Caco-2 (cell line): ENCODE measurements around the gene SUPT3H. TPM values are rescaled to one million over a fixed set of nuclear protein-coding genes. Genes with fewer than 3 reads are reported as not detected.

Experiments used
- BruUV-seq: library from RNA; stranded (reverse); fragments of 400-500 nt; replicated peaks from 2 replicates; lab custom pipeline; 2021; lab: Mats Ljungman, UMichigan
- CTCF ChIA-PET: fragments of 300-600 bp; sonication (Branson Sonifier 250); formaldehyde crosslinking; loops from one replicate; lab custom pipeline; 2022; ENCODE audit warnings: antibody characterized with exemption; lab: Charles Lee
- POLR2A ChIA-PET: fragments of 300-600 bp; sonication (Branson Sonifier 250); formaldehyde crosslinking; loops from one replicate; lab custom pipeline; 2022; ENCODE audit warnings: antibody characterized with exemption; lab: Charles Lee
- DNase-seq, 2 experiments: peaks; one replicate each; pipeline versions ENCODE4 v3.0.0 to v3.0.0-alpha.2; 2020 to 2022
- H3K27me3 ChIP-seq: replicated peaks from 2 replicates; pipeline ENCODE4 v1.6.0; 2011; ENCODE audit warnings: low read length; ENCODE audit not compliant: control insufficient read depth, insufficient read depth
- H3K36me3 ChIP-seq: 2 replicates; pipeline ENCODE4 v1.5.1; 2011; ENCODE audit warnings: low read length; ENCODE audit not compliant: control insufficient read depth, insufficient read depth
- H3K4me1 ChIP-seq: fragments of 250-450 bp; sonication (Bioruptor Pico); 2 replicates; pipeline ENCODE4 v1.5.1; 2020; ENCODE audit warnings: mild to moderate bottlenecking
- H3K4me3 ChIP-seq: 2 replicates; pipeline ENCODE4 v1.5.1; 2011; ENCODE audit warnings: low read depth, mild to moderate bottlenecking, control low read depth, low read length
- H3K9me3 ChIP-seq: fragments of 250-450 bp; sonication (Bioruptor Pico); 2 replicates; pipeline ENCODE4 v1.5.1; 2020; ENCODE audit warnings: mild to moderate bottlenecking, moderate library complexity
- H3K27ac Mint-ChIP-seq: one replicate; pipeline ENCODE4 v1.8.0; 2022; ENCODE audit warnings: mixed read lengths; ENCODE audit not compliant: unreplicated experiment
- H3K27me3 Mint-ChIP-seq: one replicate; pipeline ENCODE4 v1.8.0; 2022; ENCODE audit warnings: mixed read lengths; ENCODE audit not compliant: insufficient read depth, unreplicated experiment
- H3K36me3 Mint-ChIP-seq: one replicate; pipeline ENCODE4 v1.8.0; 2022; ENCODE audit warnings: mild to moderate bottlenecking, mixed read lengths; ENCODE audit not compliant: insufficient read depth, unreplicated experiment
- H3K4me1 Mint-ChIP-seq: one replicate; pipeline ENCODE4 v1.8.0; 2022; ENCODE audit warnings: low read depth, mixed read lengths; ENCODE audit not compliant: unreplicated experiment
- H3K4me3 Mint-ChIP-seq: one replicate; pipeline ENCODE4 v1.8.0; 2022; ENCODE audit warnings: mild to moderate bottlenecking, moderate library complexity, mixed read lengths; ENCODE audit not compliant: unreplicated experiment
- H3K9me3 Mint-ChIP-seq: one replicate; pipeline ENCODE4 v1.8.0; 2022; ENCODE audit warnings: mixed read lengths; ENCODE audit not compliant: unreplicated experiment
- CTCF ChIP-seq, 2 experiments: fragments of 200-600 bp in 1 of 2; IDR thresholded peaks; 1 replicate in 1 of 2; 2 replicates in 1 of 2; pipeline versions ENCODE4 v1.5.1 to v1.8.0; 2011 to 2022; ENCODE audit warnings: antibody characterized with exemption in 1 of 2, control low read depth in 1 of 2, inconsistent platforms in 1 of 2, low read depth in 1 of 2, low read length in 1 of 2, mild to moderate bottlenecking in 1 of 2, moderate library complexity in 1 of 2; ENCODE audit not compliant: insufficient read depth in 1 of 2, severe bottlenecking in 1 of 2, unreplicated experiment in 1 of 2
- intact Hi-C: fragments of 100-400 bp; cut with micrococcal nuclease; formaldehyde crosslinking; loops from one replicate; pipeline ENCODE4 v1.10.0; 2022; ENCODE audit not compliant: unreplicated experiment
- total RNA-seq: library from RNA; stranded (reverse); gene quantifications from 2 replicates; pipeline ENCODE4 v1.2.3, GENCODE V29; 2022

Gene SUPT3H
- total RNA-seq, 1 experiment from 2014 or later, result 13.2 TPM

- H3K4me1 ChIP-seq, result no peaks in the 10 kb centered on the region
- CTCF ChIA-PET, result no interaction called here
- H3K27me3 ChIP-seq, result no peaks in the 10 kb centered on the region
- Mint-ChIP-seq H3K36me3 (no peaks in the 10 kb centered on the region), H3K4me1 (no peaks in the 10 kb centered on the region), H3K27me3 (no peaks in the 10 kb centered on the region), H3K4me3 (no peak overlapping the region), H3K9me3 (peaks cover 13% of the 10 kb centered on the region), H3K27ac (no peak overlapping the region)
- DNase-seq, result no peak
- no peak for TF ChIP-seq CTCF (IDR thresholded peaks at IDR 0.05; ENCODE audit: insufficient read depth in 1 of 2, low read depth in 1 of 2, low read length in 1 of 2, severe bottlenecking in 1 of 2, unreplicated experiment in 1 of 2)
- no peaks in the 10 kb centered on the region for H3K9me3 ChIP-seq
- POLR2A ChIA-PET, result no interaction called here
- no peak overlapping the region for H3K4me3 ChIP-seq
- intact Hi-C loops, result no loop called here
- H3K36me3 ChIP-seq, result no peaks in the 10 kb centered on the region
- no TSS peak for BruUV-seq
Measured at GRCh38 chr6:45031601-45032000, 346.1 kb downstream of the SUPT3H start.

- no peak for TF ChIP-seq CTCF (IDR thresholded peaks at IDR 0.05; ENCODE audit: insufficient read depth in 1 of 2, low read depth in 1 of 2, low read length in 1 of 2, severe bottlenecking in 1 of 2, unreplicated experiment in 1 of 2)
- ChIA-PET CTCF (no interaction called here), POLR2A (no interaction called here)
- H3K9me3 ChIP-seq, result no peaks in the 10 kb centered on the region; the same call in 1 of the 2 replicates
- no peaks in the 10 kb centered on the region for H3K27me3 Mint-ChIP-seq
- H3K36me3 Mint-ChIP-seq, result no peaks in the 10 kb centered on the region
- no peaks in the 10 kb centered on the region for H3K27me3 ChIP-seq
- H3K4me1 ChIP-seq, result no peaks in the 10 kb centered on the region
- no peak overlapping the region for H3K4me3 ChIP-seq
- BruUV-seq, result no TSS peak
- H3K27ac Mint-ChIP-seq, result no peak overlapping the region
- no peaks in the 10 kb centered on the region for H3K36me3 ChIP-seq
- no peak for DNase-seq
- no peaks in the 10 kb centered on the region for H3K4me1 Mint-ChIP-seq
- no peak overlapping the region for H3K4me3 Mint-ChIP-seq
- peaks cover 13% of the 10 kb centered on the region for H3K9me3 Mint-ChIP-seq
- intact Hi-C loops, result no loop called here
Measured at GRCh38 chr6:45027126-45027525, 350.6 kb downstream of the SUPT3H start.

GRCh38 chr6:45026003-45026516, 351.7 kb downstream of the SUPT3H start:
- Mint-ChIP-seq H3K27me3 (no peaks in the 10 kb centered on the region), H3K4me1 (no peaks in the 10 kb centered on the region), H3K4me3 (no peak overlapping the region), H3K9me3 (peaks cover 13% of the 10 kb centered on the region), H3K27ac (no peak overlapping the region), H3K36me3 (no peaks in the 10 kb centered on the region)
- no peak for TF ChIP-seq CTCF (IDR thresholded peaks at IDR 0.05; ENCODE audit: insufficient read depth in 1 of 2, low read depth in 1 of 2, low read length in 1 of 2, severe bottlenecking in 1 of 2, unreplicated experiment in 1 of 2)
- POLR2A ChIA-PET, result no interaction called here
- H3K4me3 ChIP-seq, result no peak overlapping the region
- H3K27me3 ChIP-seq, result no peaks in the 10 kb centered on the region
- no peaks in the 10 kb centered on the region for H3K36me3 ChIP-seq
- H3K9me3 ChIP-seq, result no peaks in the 10 kb centered on the region; the same call in 1 of the 2 replicates
- no peak for DNase-seq
- BruUV-seq, result no TSS peak
- intact Hi-C loops, result no loop called here
- no peaks in the 10 kb centered on the region for H3K4me1 ChIP-seq
- CTCF ChIA-PET, result no interaction called here
